GM18511 (cell line): ENCODE results near the gene ARAP3.

Experiments used
- ATAC-seq: cut with Tn5 transposase; IDR thresholded peaks from one replicate; pipeline ENCODE4 v1.9.1; 2021; ENCODE audit warnings: mild to moderate bottlenecking, moderate library complexity; ENCODE audit not compliant: unreplicated experiment

The ARAP3 gene

GRCh38 chr5:141672071-141672840 lies 9.8 kb downstream of the ARAP3 start:
- ATAC-seq: no peak

- ATAC-seq: no peak
These were observed 12.5 kb downstream of the ARAP3 start for GRCh38 chr5:141669520-141669919.

- no peak for ATAC-seq
These were observed 13.3 kb downstream of the ARAP3 start for GRCh38 chr5:141668601-141669265.

GRCh38 chr5:141665995-141666940 lies 15.8 kb downstream of the ARAP3 start:
- no peak for ATAC-seq

DNA sequence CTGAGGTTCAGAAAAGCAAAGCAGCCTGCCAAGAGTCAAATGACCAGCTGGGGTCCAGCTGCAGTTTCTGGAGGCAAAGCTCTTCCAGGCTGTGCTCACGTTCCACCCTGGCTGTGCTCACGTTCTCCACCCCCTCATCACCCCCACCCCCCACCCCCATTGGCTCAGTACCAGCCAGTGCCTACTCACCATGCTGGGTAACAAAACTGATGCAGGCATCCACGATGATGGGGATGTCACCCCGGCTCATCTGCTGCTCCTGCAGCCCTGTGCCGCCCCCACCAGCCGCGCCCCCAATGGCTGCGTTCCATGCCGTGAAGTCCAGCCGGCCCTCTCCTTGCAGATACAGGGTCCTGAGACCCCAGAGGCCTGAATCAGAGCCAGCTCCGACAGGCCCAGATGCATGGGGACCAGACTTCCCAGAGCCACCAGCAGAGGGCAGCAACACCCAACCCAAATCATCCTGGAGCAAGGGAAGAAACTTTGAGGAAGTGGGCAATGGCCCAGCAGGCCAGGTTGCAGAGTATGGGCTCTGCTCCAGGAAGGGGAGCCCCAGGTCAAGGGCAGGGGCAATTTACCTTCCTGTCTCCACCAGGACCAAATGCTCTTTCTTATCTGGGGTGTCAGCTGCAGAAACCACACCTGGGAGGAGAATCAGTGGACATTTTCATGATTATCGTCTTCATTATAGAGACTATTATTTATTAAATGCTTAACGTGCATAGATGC lies 17.1 kb downstream of the ARAP3 start:
- peak; percentile 98 for ATAC-seq

- no peak for ATAC-seq
These were observed 18.5 kb downstream of the ARAP3 start for GRCh38 chr5:141663506-141663905.

- no peak for ATAC-seq
These were observed 20.0 kb downstream of the ARAP3 start for GRCh38 chr5:141662028-141662427.

DNA sequence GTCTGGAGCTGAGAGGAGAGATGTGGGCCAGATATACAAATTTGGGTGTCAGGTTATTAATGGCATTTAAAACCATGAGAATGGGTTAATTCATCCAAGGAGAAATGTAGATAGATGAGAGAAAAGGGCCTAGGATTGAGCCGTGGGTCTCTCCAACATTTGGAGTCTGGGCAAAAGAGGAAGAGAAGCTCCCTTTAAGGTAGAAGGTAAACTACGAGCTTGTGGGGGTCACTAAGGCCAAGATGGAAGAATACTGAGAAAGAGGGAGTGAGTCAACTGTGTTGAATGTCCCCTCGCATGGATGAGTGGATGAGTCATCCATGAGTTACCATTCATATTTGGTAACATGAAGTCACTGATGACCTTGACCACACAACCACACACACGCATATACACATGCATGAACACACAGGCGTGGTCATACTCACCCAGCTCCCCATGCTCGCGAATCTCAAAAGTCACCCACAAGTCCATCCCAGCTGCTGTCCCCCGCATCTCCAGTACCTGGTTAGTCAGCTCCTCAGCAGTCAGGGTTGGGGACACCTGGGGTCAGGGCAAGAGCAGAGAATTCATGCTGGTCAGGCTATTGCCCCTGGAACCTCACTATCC lies 24.0 kb downstream of the ARAP3 start:
- peak; percentile 84 for ATAC-seq

- ATAC-seq: no peak
These were observed 24.6 kb downstream of the ARAP3 start for GRCh38 chr5:141657404-141657803.

GRCh38 chr5:141656396-141656795 lies 25.6 kb downstream of the ARAP3 start:
- no peak for ATAC-seq

DNA sequence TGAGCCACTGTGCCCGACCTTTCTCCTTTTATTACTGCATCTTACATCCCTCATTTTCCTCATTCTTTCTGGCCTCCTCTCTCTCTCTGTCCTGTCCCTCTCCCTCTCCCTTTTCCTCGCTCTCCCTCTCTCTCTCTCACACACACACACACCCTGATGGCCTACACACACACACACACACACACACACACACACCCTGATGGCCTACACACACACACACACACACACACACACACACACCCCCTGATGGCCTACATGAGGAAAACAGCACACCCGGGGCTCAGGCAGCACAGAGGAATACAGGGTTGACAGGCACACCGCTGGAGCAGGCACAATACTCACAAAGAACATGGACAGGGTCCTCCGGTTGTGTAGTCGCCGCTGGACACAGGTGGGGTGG lies 27.0 kb downstream of the ARAP3 start:
- ATAC-seq: no peak

GRCh38 chr5:141654298-141654697 lies 27.7 kb downstream of the ARAP3 start:
- no peak for ATAC-seq

GRCh38 chr5:141651728-141652105 lies 30.3 kb downstream of the ARAP3 start:
- ATAC-seq: no peak

- peak; percentile 98 for ATAC-seq
These were observed 30.9 kb downstream of the ARAP3 start, which contains the start of gene FCHSD1 for GRCh38 chr5:141650851-141651727. Gene FCHSD1 (minus strand): TSS chr5:141651418. CDS start chr5:141651368, 50 bp downstream.

DNA sequence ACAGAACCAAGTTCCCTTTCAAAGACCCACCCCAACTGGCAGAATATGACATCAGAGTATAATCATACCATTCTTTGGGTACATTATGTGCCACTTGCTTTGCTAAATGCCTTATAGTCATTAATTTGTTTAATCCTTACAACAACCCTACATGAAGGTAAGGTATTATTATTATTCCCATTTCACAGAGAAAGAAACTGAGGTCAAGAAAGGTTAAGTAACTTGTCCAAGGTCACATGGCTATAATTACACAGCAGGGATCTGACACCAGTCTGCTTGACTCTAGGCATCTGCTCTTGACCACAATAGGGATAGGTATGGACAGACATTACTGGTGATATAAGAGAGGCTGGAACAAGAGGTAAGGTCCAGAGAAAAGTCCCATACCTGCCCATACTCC lies 32.1 kb downstream of the ARAP3 start:
- ATAC-seq: no peak

DNA sequence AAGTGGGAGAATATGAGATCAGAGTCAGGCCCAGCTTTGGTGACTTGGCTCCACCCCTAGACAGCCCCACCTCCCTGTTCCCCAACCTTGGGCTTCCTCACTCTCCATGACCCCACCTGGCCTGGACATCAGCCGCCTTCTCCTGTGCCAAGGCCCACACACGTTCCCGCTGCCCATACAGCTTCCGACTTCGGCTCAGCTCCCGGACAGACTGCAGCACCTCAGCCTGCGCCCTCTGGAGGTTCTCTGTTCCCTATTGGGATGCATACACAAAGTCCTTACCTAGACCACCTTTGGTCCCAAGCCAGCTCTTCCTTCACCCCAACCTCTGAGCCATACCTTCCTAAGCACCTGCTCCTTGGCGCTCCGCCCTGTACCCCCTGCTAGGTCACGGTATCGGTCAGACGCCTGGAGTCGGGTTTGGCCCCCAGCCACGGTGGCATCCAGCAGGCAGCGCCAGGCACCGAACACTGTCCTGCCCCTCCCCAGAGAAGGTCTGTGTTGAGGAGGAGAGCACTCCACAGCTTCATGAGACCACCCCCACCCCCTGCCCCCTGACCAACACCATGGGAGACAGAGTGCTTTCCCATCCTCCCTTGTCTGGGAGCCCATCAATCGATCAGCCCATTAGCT lies 32.9 kb downstream of the ARAP3 start:
- no peak for ATAC-seq

GRCh38 chr5:141647851-141648250 lies 34.2 kb downstream of the ARAP3 start:
- ATAC-seq: no peak

DNA sequence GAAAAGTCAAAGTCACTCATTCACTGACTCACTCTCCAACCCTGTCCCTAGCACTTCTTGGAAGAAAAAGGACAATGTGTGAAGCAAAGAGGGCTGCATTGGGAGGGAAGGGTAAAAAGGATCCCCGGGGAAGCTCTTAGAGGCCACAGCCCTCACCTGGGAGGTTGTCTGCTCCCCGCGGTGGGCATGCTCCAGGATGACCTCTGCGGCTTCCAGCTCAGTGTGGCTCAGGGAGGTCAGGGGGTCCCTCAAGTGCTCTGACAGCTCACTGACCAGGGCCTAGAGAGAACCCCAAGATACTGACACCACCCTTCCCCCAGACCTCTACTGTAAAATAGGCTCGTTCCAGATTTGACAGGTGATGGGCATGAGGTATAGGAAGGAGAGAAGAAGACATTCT lies 34.8 kb downstream of the ARAP3 start:
- no peak for ATAC-seq

DNA sequence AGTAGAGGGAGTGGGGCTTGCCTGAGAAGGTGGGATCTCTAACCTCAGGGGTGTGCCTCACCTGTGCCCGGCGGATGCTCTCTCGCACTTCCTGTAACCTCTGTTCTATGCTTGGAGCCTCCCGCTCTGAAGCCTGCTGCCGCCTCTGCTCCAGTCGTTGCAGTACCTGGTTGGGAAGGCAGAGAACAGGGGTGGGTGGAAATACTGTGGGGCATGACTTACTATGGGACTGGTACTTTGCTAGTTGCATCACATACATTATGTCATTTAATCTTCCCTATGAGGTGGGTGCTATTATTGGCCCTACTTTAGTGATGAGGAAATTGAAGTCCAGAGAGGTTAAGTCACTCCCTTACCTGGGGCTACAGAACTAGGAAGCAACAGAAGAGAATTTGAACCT lies 36.0 kb downstream of the ARAP3 start:
- no peak for ATAC-seq
